K562 (cell line): ENCODE data around the gene PNKD. TPM values are rescaled to one million over a fixed set of nuclear protein-coding genes. Genes with fewer than 3 reads are reported as not detected.

Experiments
- ATAC-seq: fragments of 200-7000 bp; cut with Tn5 transposase; 3 replicates; pipeline ENCODE4 v1.9.1; 2020; ENCODE audit warnings: moderate library complexity
- BruUV-seq: library from RNA; stranded (reverse); fragments of 400-500 nt; replicated peaks from 2 replicates; lab custom pipeline; 2021; lab: Mats Ljungman, UMichigan
- CTCF ChIA-PET: fragments of 300-600 bp; formaldehyde crosslinking; extraction: SDS; loops from one replicate; lab custom pipeline; 2021; ENCODE audit warnings: low intra/inter-chr PET ratio; lab: Yijun Ruan, JAX
- POLR2A ChIA-PET: fragments of 300-600, 350-650 bp; sonication (Branson Sonifier 250); formaldehyde crosslinking; extraction: SDS; loops from one replicate; lab custom pipeline; 2021; ENCODE audit warnings: antibody characterized with exemption, inconsistent platforms; lab: Yijun Ruan, JAX
- DNase-seq, 4 experiments: peaks; one replicate each; pipeline versions ENCODE4 v3.0.0 to v3.0.0-alpha.2; 2011 to 2018; ENCODE audit warnings: low spot score in 3 of 4, mixed read lengths in 3 of 4; ENCODE audit errors: extremely low read depth in 1 of 4
- FAIRE-seq: peaks from 2 replicates; lab custom pipeline; 2011; peaks lifted over from hg19 to GRCh38; lab: Jason Lieb, UNC
- H2AFZ ChIP-seq: 2 replicates; pipeline ENCODE4 v1.6.0; 2011; ENCODE audit warnings: low read depth, low read length, control low read depth, inconsistent platforms
- H3K27ac ChIP-seq: fragments of 200-600 bp; 3 replicates; pipeline ENCODE4 v1.8.0; 2011; ENCODE audit warnings: low read depth, mild to moderate bottlenecking, control low read depth, inconsistent platforms, low read length, moderate library complexity, mixed read lengths; ENCODE audit errors: extremely low read depth
- H3K27me3 ChIP-seq, 2 experiments: fragments of 300-600 bp in 1 of 2; 2 replicates in 1 of 2; 3 replicates in 1 of 2; pipeline versions ENCODE4 v1.6.0 to v1.8.0; 2011; ENCODE audit warnings: inconsistent platforms in 2 of 2, low read length in 2 of 2, mild to moderate bottlenecking in 1 of 2, mixed read lengths in 1 of 2, moderate library complexity in 1 of 2; ENCODE audit not compliant: control insufficient read depth in 2 of 2, insufficient read depth in 2 of 2
- H3K36me3 ChIP-seq: fragments of 300-600 bp; 3 replicates; pipeline ENCODE4 v1.8.0; 2011; ENCODE audit warnings: mild to moderate bottlenecking, low read length, inconsistent platforms; ENCODE audit not compliant: control insufficient read depth, insufficient read depth
- H3K4me1 ChIP-seq, 2 experiments: fragments of 200-600 bp in 1 of 2; replicated peaks in 1 of 2; 2 replicates in 1 of 2; 3 replicates in 1 of 2; pipeline versions ENCODE4 v1.5.1 to v1.8.0; 2011; ENCODE audit warnings: inconsistent platforms in 2 of 2, low read length in 2 of 2, mild to moderate bottlenecking in 1 of 2, mixed read lengths in 1 of 2, moderate library complexity in 1 of 2; ENCODE audit not compliant: control insufficient read depth in 2 of 2, insufficient read depth in 2 of 2
- H3K4me2 ChIP-seq: 2 replicates; pipeline ENCODE4 v1.6.1; 2011; ENCODE audit warnings: low read length, control low read depth, inconsistent platforms, mixed read lengths; ENCODE audit not compliant: insufficient read depth
- H3K4me3 ChIP-seq: fragments of 200-600 bp; sonication (generic), shearing (Covaris generic); 2 replicates; pipeline ENCODE4 v1.5.1; 2016; ENCODE audit warnings: control low read depth, inconsistent platforms
- H3K79me2 ChIP-seq: fragments of 200-600 bp; 3 replicates; pipeline ENCODE4 v1.8.0; 2011; ENCODE audit warnings: low read length, inconsistent platforms; ENCODE audit not compliant: control insufficient read depth, insufficient read depth
- H3K9ac ChIP-seq, 2 experiments: 2 replicates each; pipeline versions ENCODE4 v1.6.0 to v1.6.1; 2011; ENCODE audit warnings: low read depth in 2 of 2, low read length in 2 of 2, control low read depth in 1 of 2, inconsistent platforms in 1 of 2, mild to moderate bottlenecking in 1 of 2, mixed read lengths in 1 of 2; ENCODE audit not compliant: insufficient read depth in 1 of 2
- H3K9me1 ChIP-seq: one replicate; pipeline ENCODE4 v1.6.0; 2011; ENCODE audit warnings: inconsistent platforms, mild to moderate bottlenecking, low read length, moderate library complexity; ENCODE audit not compliant: control insufficient read depth, insufficient read depth
- H3K9me3 ChIP-seq: replicated peaks from 2 replicates; pipeline ENCODE4 v1.5.1; 2011; ENCODE audit warnings: low read depth, low read length, inconsistent platforms; ENCODE audit not compliant: control insufficient read depth, insufficient read depth
- H4K20me1 ChIP-seq: replicated peaks from 2 replicates; pipeline ENCODE4 v1.6.1; 2011; ENCODE audit warnings: low read length, inconsistent platforms, mixed read lengths; ENCODE audit not compliant: control insufficient read depth, insufficient read depth
- E2F1 ChIP-seq: sonication (generic); formaldehyde crosslinking; IDR thresholded peaks from 2 replicates; pipeline ENCODE4 v1.8.1; 2023; ENCODE audit warnings: mild to moderate bottlenecking, missing genetic modification reagents, moderate library complexity
- E2F6 ChIP-seq, 2 experiments: IDR thresholded peaks; 2 replicates each; pipeline ENCODE4 v1.6.1; 2011; ENCODE audit warnings: borderline replicate concordance in 1 of 2, control low read depth in 1 of 2, low read depth in 1 of 2, low read length in 1 of 2, mild to moderate bottlenecking in 1 of 2, mixed read lengths in 1 of 2, moderate library complexity in 1 of 2; ENCODE audit not compliant: insufficient read depth in 1 of 2, insufficient read length in 1 of 2, poor library complexity in 1 of 2, severe bottlenecking in 1 of 2; ENCODE audit errors: extremely low read depth in 1 of 2
- ESRRA ChIP-seq: fragments of 450-650 bp; IDR thresholded peaks from 2 replicates; pipeline ENCODE4 v1.6.1; 2014; ENCODE audit warnings: low read depth, mild to moderate bottlenecking, moderate library complexity, borderline replicate concordance
- SAP30 ChIP-seq: fragments of 200-600 bp; sonication (generic); IDR thresholded peaks from 2 replicates; pipeline ENCODE4 v1.6.1; 2012; ENCODE audit warnings: borderline replicate concordance, low read depth, mild to moderate bottlenecking, moderate library complexity, low read length, control low read depth, inconsistent platforms; ENCODE audit not compliant: insufficient read depth, poor library complexity, severe bottlenecking
- ZBTB40 ChIP-seq, 2 experiments: fragments of 450-650 bp in 1 of 2; sonication (generic) in 1 of 2; formaldehyde crosslinking in 1 of 2; IDR thresholded peaks; 2 replicates each; pipeline versions ENCODE4 v1.7.1 to v1.9.0; 2016 to 2022; ENCODE audit warnings: inconsistent platforms in 1 of 2, mild to moderate bottlenecking in 1 of 2, missing genetic modification reagents in 1 of 2
- WGBS: fragments of 100-300 bp; shearing (Covaris generic); methylation state at CpG from one replicate; pipeline ENCODE4 v1.1.6; 2016; ENCODE audit warnings: low coverage, mixed read lengths; ENCODE audit not compliant: insufficient coverage; ENCODE audit errors: missing lambda C conversion rate; 5-methylcytosine and 5-hydroxymethylcytosine counted together
- in situ Hi-C: fragments of 300-500 bp; cut with MboI; formaldehyde crosslinking; loops from 4 replicates; pipeline ENCODE4 v1.15.0; 2018; ENCODE audit warnings: inconsistent platforms, mixed read lengths
- intact Hi-C: fragments of 100-400 bp; cut with micrococcal nuclease; formaldehyde crosslinking; loops from 2 replicates; pipeline ENCODE4 v1.14.2; 2022
- polyA plus RNA-seq, 8 experiments: library from polyadenylated mRNA; depleted of rRNA in 4 of 8; stranded (reverse) in 5 of 8; unstranded in 3 of 8; fragments of >200 nt; fragmentation: Nextera tagmentation in 2 of 8; fragmentation: Illumina TruSeq in 1 of 8; extraction: Ambion mirVana in 2 of 8; extraction: Trizol in 1 of 8; gene quantifications; 2 replicates each; pipeline versions ENCODE4 v1.2.1 to v1.2.3, GENCODE V29; 2011 to 2014; ENCODE audit warnings: inconsistent platforms in 1 of 8, missing spikeins in 1 of 8
- total RNA-seq, 7 experiments: library from RNA; depleted of rRNA in 6 of 7; stranded (reverse); fragments of >200 nt in 6 of 7; fragmentation: Illumina TruSeq in 2 of 7; extraction: Trizol in 2 of 7; gene quantifications; 2 replicates each; pipeline versions ENCODE4 v1.2.1 to v1.2.3, GENCODE V29; 2011 to 2021; ENCODE audit warnings: low replicate concordance in 1 of 7

Gene PNKD
- total and polyA plus RNA-seq, 9 of the 15 experiments (the other 6 are each of a cell fraction or from before 2014, with no cell fraction given), result 26.0 to 105 (median 60.1) TPM

- in situ Hi-C loops, result no loop called here
- H3K79me2 ChIP-seq, result peaks cover 25% of the 10 kb centered on the region
- no peak for DNase-seq
- peak; percentile 79 for TF ChIP-seq ESRRA
- peak; percentile 14 for TF ChIP-seq SAP30
- TF ChIP-seq E2F1 (CRISPR knock-in tag), result no peak
- TF ChIP-seq E2F6 (IDR thresholded peaks at IDR 0.05; ENCODE audit: borderline replicate concordance in 1 of 2, extremely low read depth in 1 of 2, insufficient read depth in 1 of 2, insufficient read length in 1 of 2, low read depth in 1 of 2, low read length in 1 of 2, poor library complexity in 1 of 2, severe bottlenecking in 1 of 2), result peak in 1 of 2 experiments; percentile 4
- no peak for TF ChIP-seq ZBTB40 (IDR thresholded peaks at IDR 0.05)
- no peak for TF ChIP-seq ZBTB40 (CRISPR knock-in tag; IDR thresholded peaks at IDR 0.05)
Observed at GRCh38 chr2:218270721-218271486, 585 bp downstream of the PNKD start.

More at GRCh38 chr2:218270721-218271486, 585 bp downstream of the PNKD start:
- H3K4me3 ChIP-seq, result peak overlapping the region; percentile 73
- H3K9ac ChIP-seq, result peak overlapping the region; percentile 71 to 96
- H3K27me3 ChIP-seq, result no peaks in the 10 kb centered on the region
- intact Hi-C loops, result loop anchor here (10.0 kb wide), 1 partner anchor 374 kb away; no protein-coding TSS in a partner anchor
- H2AFZ ChIP-seq, result peak overlapping the region; percentile 14
- no peak for ATAC-seq
- H3K27ac ChIP-seq, result peak overlapping the region; percentile 70
- H4K20me1 ChIP-seq, result 0 out of 2 replicates have a peak, but pooled peaks cover 8% of the 10 kb centered on the region
- no peak for FAIRE-seq
- no peaks in the 10 kb centered on the region for H3K9me1 ChIP-seq
- peak overlapping the region; percentile 89 for H3K4me2 ChIP-seq
- POLR2A ChIA-PET, result interaction anchor here (0.6 to 1.5 kb wide), 11 partner anchors 9 to 249 kb away, joined by 3 to 6 read pairs (median 3); no protein-coding TSS in a partner anchor
- 0% methylated on average over 18 of the region's 23 CpGs for WGBS
- CTCF ChIA-PET, result interaction anchor here (1.3 kb wide), 1 partner anchor 30 kb away, joined by 5 read pairs; no protein-coding TSS in a partner anchor
- peaks cover 4 to 25% of the 10 kb centered on the region in 2 experiments; a peak in 3 of 5 replicates for H3K4me1 ChIP-seq
- H3K9me3 ChIP-seq, result no peaks in the 10 kb centered on the region
- peaks cover 53% of the 10 kb centered on the region for H3K36me3 ChIP-seq
- BruUV-seq, result TSS peak; percentile 58
